Immature natural killer cell (primary cell): ENCODE data around the gene SMAD5. TPM values are rescaled to one million over a fixed set of nuclear protein-coding genes. Genes with fewer than 3 reads are reported as not detected.

Experiments
- DNase-seq, 3 donors: peaks; one replicate each; pipeline ENCODE4 v3.0.0; 2022; ENCODE audit warnings: mixed read lengths in 1 of 3
- H3K27ac Mint-ChIP-seq, 6 donors: one replicate each; pipeline ENCODE4 v1.8.0; 2020; ENCODE audit warnings: mixed read lengths in 6 of 6, mild to moderate bottlenecking in 5 of 6, inconsistent platforms in 4 of 6, moderate library complexity in 3 of 6
- H3K27me3 Mint-ChIP-seq, 3 donors: one replicate each; pipeline ENCODE4 v1.8.0; 2020 to 2021; ENCODE audit warnings: low read depth in 3 of 3, mild to moderate bottlenecking in 3 of 3, mixed read lengths in 3 of 3, moderate library complexity in 3 of 3, inconsistent platforms in 1 of 3
- H3K36me3 Mint-ChIP-seq, 3 donors: one replicate each; pipeline ENCODE4 v1.8.0; 2020; ENCODE audit warnings: mixed read lengths in 3 of 3, inconsistent platforms in 2 of 3, mild to moderate bottlenecking in 2 of 3
- H3K4me1 Mint-ChIP-seq, 2 donors: one replicate each; pipeline ENCODE4 v1.8.0; 2020; ENCODE audit warnings: inconsistent platforms in 2 of 2, mild to moderate bottlenecking in 2 of 2, mixed read lengths in 2 of 2, moderate library complexity in 1 of 2
- H3K4me3 Mint-ChIP-seq, 5 donors: one replicate each; pipeline ENCODE4 v1.8.0; 2020; ENCODE audit warnings: mild to moderate bottlenecking in 5 of 5, mixed read lengths in 5 of 5, inconsistent platforms in 3 of 5, moderate library complexity in 3 of 5
- H3K9me3 Mint-ChIP-seq, 6 donors: one replicate each; pipeline ENCODE4 v1.8.0; 2020; ENCODE audit warnings: mild to moderate bottlenecking in 6 of 6, mixed read lengths in 6 of 6, inconsistent platforms in 4 of 6, moderate library complexity in 3 of 6
- polyA plus RNA-seq, 3 donors: library from polyadenylated mRNA; unstranded; fragments of 300-500 nt; fragmentation: Illumina TruSeq; gene quantifications; one replicate each; pipeline ENCODE4 v1.2.3, GENCODE V29; 2021

The SMAD5 gene
- polyA plus RNA-seq, 3 donors from 2014 or later, result 23.9 to 37.8 (median 32.5) TPM

GRCh38 chr5:136200761-136201160 lies 68.1 kb downstream of the SMAD5 start:
- H3K27ac Mint-ChIP-seq, result no peak overlapping the region
- H3K4me3 Mint-ChIP-seq, result no peak overlapping the region
- no peaks in the 10 kb centered on the region for H3K9me3 Mint-ChIP-seq
- no peaks in the 10 kb centered on the region for H3K4me1 Mint-ChIP-seq
- no peak for DNase-seq
- H3K36me3 Mint-ChIP-seq, result no peaks in the 10 kb centered on the region
- peaks cover 2 to 10% (median 9%) of the 10 kb centered on the region in 3 donors for H3K27me3 Mint-ChIP-seq

GRCh38 chr5:136201870-136202269 lies 69.2 kb downstream of the SMAD5 start:
- H3K4me1 Mint-ChIP-seq, result no peaks in the 10 kb centered on the region
- H3K27ac Mint-ChIP-seq, result no peak overlapping the region
- no peaks in the 10 kb centered on the region for H3K36me3 Mint-ChIP-seq
- DNase-seq, result no peak
- H3K27me3 Mint-ChIP-seq, result peaks cover 2 to 9% (median 6%) of the 10 kb centered on the region in 3 donors
- no peaks in the 10 kb centered on the region for H3K9me3 Mint-ChIP-seq
- no peak overlapping the region for H3K4me3 Mint-ChIP-seq

- Mint-ChIP-seq H3K4me1 (no peaks in the 10 kb centered on the region), H3K4me3 (no peak overlapping the region), H3K27me3 (peaks cover 2 to 10% (median 6%) of the 10 kb centered on the region in 3 donors), H3K9me3 (no peaks in the 10 kb centered on the region), H3K27ac (no peak overlapping the region), H3K36me3 (no peaks in the 10 kb centered on the region)
- DNase-seq, result no peak
Observed at GRCh38 chr5:136202469-136203205, 70.0 kb downstream of the SMAD5 start.

GRCh38 chr5:136203303-136203922 lies 70.8 kb downstream of the SMAD5 start:
- Mint-ChIP-seq H3K36me3 (no peaks in the 10 kb centered on the region), H3K4me3 (no peak overlapping the region), H3K27me3 (peaks cover 2 to 10% (median 6%) of the 10 kb centered on the region in 3 donors), H3K4me1 (no peaks in the 10 kb centered on the region), H3K9me3 (no peaks in the 10 kb centered on the region), H3K27ac (no peak overlapping the region)
- DNase-seq, result no peak

- no peaks in the 10 kb centered on the region for H3K9me3 Mint-ChIP-seq
- H3K36me3 Mint-ChIP-seq, result no peaks in the 10 kb centered on the region
- H3K4me3 Mint-ChIP-seq, result no peak overlapping the region
- DNase-seq, result no peak
- no peaks in the 10 kb centered on the region for H3K4me1 Mint-ChIP-seq
- peaks cover 2 to 10% (median 6%) of the 10 kb centered on the region in 3 donors for H3K27me3 Mint-ChIP-seq
- H3K27ac Mint-ChIP-seq, result no peak overlapping the region
Observed at GRCh38 chr5:136205061-136205702, 72.5 kb downstream of the SMAD5 start.

GRCh38 chr5:136205941-136206340 lies 73.3 kb downstream of the SMAD5 start:
- no peaks in the 10 kb centered on the region for H3K36me3 Mint-ChIP-seq
- no peak for DNase-seq
- H3K4me3 Mint-ChIP-seq, result no peak overlapping the region
- H3K4me1 Mint-ChIP-seq, result no peaks in the 10 kb centered on the region
- peaks cover 2 to 10% (median 9%) of the 10 kb centered on the region in 3 donors for H3K27me3 Mint-ChIP-seq
- no peak overlapping the region for H3K27ac Mint-ChIP-seq
- no peaks in the 10 kb centered on the region for H3K9me3 Mint-ChIP-seq

- Mint-ChIP-seq H3K9me3 (no peaks in the 10 kb centered on the region), H3K4me3 (no peak overlapping the region), H3K36me3 (no peaks in the 10 kb centered on the region), H3K4me1 (no peaks in the 10 kb centered on the region), H3K27me3 (peaks cover under 1 to 10% (median 9%) of the 10 kb centered on the region in 3 donors), H3K27ac (no peak overlapping the region)
- no peak for DNase-seq
Observed at GRCh38 chr5:136206361-136206760, 73.7 kb downstream of the SMAD5 start.

GRCh38 chr5:136207631-136208030 lies 75.0 kb downstream of the SMAD5 start:
- H3K4me3 Mint-ChIP-seq, result no peak overlapping the region
- no peaks in the 10 kb centered on the region for H3K36me3 Mint-ChIP-seq
- no peak overlapping the region for H3K27ac Mint-ChIP-seq
- H3K9me3 Mint-ChIP-seq, result no peaks in the 10 kb centered on the region
- H3K4me1 Mint-ChIP-seq, result no peaks in the 10 kb centered on the region
- DNase-seq, result no peak
- H3K27me3 Mint-ChIP-seq, result peaks cover 0 to 6% (median 2%) of the 10 kb centered on the region in 3 donors

- no peaks in the 10 kb centered on the region for H3K4me1 Mint-ChIP-seq
- H3K27me3 Mint-ChIP-seq, result peaks cover 0 to 7% (median 3%) of the 10 kb centered on the region in 3 donors
- DNase-seq, result no peak
- no peaks in the 10 kb centered on the region for H3K36me3 Mint-ChIP-seq
- H3K9me3 Mint-ChIP-seq, result no peaks in the 10 kb centered on the region
- H3K27ac Mint-ChIP-seq, result no peak overlapping the region
- no peak overlapping the region for H3K4me3 Mint-ChIP-seq
Observed at GRCh38 chr5:136208916-136209315, 76.3 kb downstream of the SMAD5 start.

GRCh38 chr5:136209346-136209910 lies 76.8 kb downstream of the SMAD5 start:
- no peak overlapping the region for H3K4me3 Mint-ChIP-seq
- no peak for DNase-seq
- no peaks in the 10 kb centered on the region for H3K36me3 Mint-ChIP-seq
- H3K9me3 Mint-ChIP-seq, result no peaks in the 10 kb centered on the region
- H3K27me3 Mint-ChIP-seq, result peaks cover 0 to 7% (median 3%) of the 10 kb centered on the region in 3 donors
- H3K27ac Mint-ChIP-seq, result no peak overlapping the region
- no peaks in the 10 kb centered on the region for H3K4me1 Mint-ChIP-seq

- Mint-ChIP-seq H3K4me3 (no peak overlapping the region), H3K9me3 (no peaks in the 10 kb centered on the region), H3K36me3 (no peaks in the 10 kb centered on the region), H3K4me1 (no peaks in the 10 kb centered on the region), H3K27ac (no peak overlapping the region), H3K27me3 (peaks cover 0 to 10% (median 3%) of the 10 kb centered on the region in 3 donors)
- DNase-seq, result no peak
Observed at GRCh38 chr5:136210259-136210658, 77.6 kb downstream of the SMAD5 start.

GRCh38 chr5:136211282-136212040 lies 78.8 kb downstream of the SMAD5 start:
- H3K36me3 Mint-ChIP-seq, result no peaks in the 10 kb centered on the region
- no peak for DNase-seq
- no peak overlapping the region for H3K27ac Mint-ChIP-seq
- H3K4me1 Mint-ChIP-seq, result no peaks in the 10 kb centered on the region
- H3K27me3 Mint-ChIP-seq, result peaks cover 0 to 10% (median 5%) of the 10 kb centered on the region in 3 donors
- H3K4me3 Mint-ChIP-seq, result no peak overlapping the region
- H3K9me3 Mint-ChIP-seq, result no peaks in the 10 kb centered on the region

- H3K27me3 Mint-ChIP-seq, result peaks cover 0 to 8% (median 5%) of the 10 kb centered on the region in 3 donors
- no peak overlapping the region for H3K27ac Mint-ChIP-seq
- no peaks in the 10 kb centered on the region for H3K9me3 Mint-ChIP-seq
- no peaks in the 10 kb centered on the region for H3K36me3 Mint-ChIP-seq
- no peak overlapping the region for H3K4me3 Mint-ChIP-seq
- DNase-seq, result peak; percentile 23 to 34 (median 28)
- H3K4me1 Mint-ChIP-seq, result no peaks in the 10 kb centered on the region
Observed at GRCh38 chr5:136212252-136212721, 79.6 kb downstream of the SMAD5 start.
